Measurements from ENCODE around the gene NGLY1. TPM values are rescaled to one million over a fixed set of nuclear protein-coding genes. Genes with fewer than 3 reads are reported as not detected.

Gene NGLY1
- total RNA-seq, 1 experiment from 2014 or later = 39.4 TPM

Small RNAs within 50 kb of the gene (small RNA-seq; reads per million reads assigned to genes)
- gene CRIP1P2 = 0 reads per million in 2 experiments

Other genes with a start within 250 kb of the NGLY1 start
- 84.9 and 90.3 TPM in 2 replicates for gene TOP2B, start 118.5 kb downstream of the NGLY1 start, total RNA-seq (2014; rRNA removed; shearing (Covaris generic))
- 26.7 and 27.8 TPM in 2 replicates for gene OXSM, start 6.6 kb upstream of the NGLY1 start, total RNA-seq (2014; rRNA removed; shearing (Covaris generic))

All from NCI-H460 (cell line).